Measurements from ENCODE around the gene PHOSPHO2. TPM values are rescaled to one million over a fixed set of nuclear protein-coding genes. Genes with fewer than 3 reads are reported as not detected.

PHOSPHO2 gene
- total and polyA plus RNA-seq, 10 of the 15 experiments (the other 5 are each of a cell fraction or from before 2014, with no cell fraction given), result 2.7 to 7.6 (median 4.2) TPM

GRCh38 chr2:169732075-169732474, 37.8 kb downstream of the PHOSPHO2 start (continued):
- TF ChIP-seq WRNIP1 (IDR thresholded peaks at IDR 0.05; ENCODE audit: borderline replicate concordance, low read depth, low read length) (no peak), HDAC2 (IDR thresholded peaks at IDR 0.05) (no peak), MTA3 (IDR thresholded peaks at IDR 0.05; ENCODE audit: borderline replicate concordance, low read length) (no peak), POLR2A (IDR thresholded peaks at IDR 0.05; ENCODE audit: low read depth, low read length) (no peak), IRF3 (IDR thresholded peaks at IDR 0.05) (no peak), CREB1 (IDR thresholded peaks at IDR 0.05; ENCODE audit: low read depth) (no peak), SUPT20H (IDR thresholded peaks at IDR 0.05; ENCODE audit: borderline replicate concordance, control insufficient read depth, low read depth, low read length) (no peak), KLF5 (IDR thresholded peaks at IDR 0.05; ENCODE audit: partially characterized antibody) (no peak), SMAD5 (IDR thresholded peaks at IDR 0.05; ENCODE audit: low read depth) (no peak)

- H3K4me2 ChIP-seq (ENCODE audit: control insufficient read depth, insufficient read depth), result peak overlapping the region; percentile 56
Observed at GRCh38 chr2:169732583-169733358, 38.5 kb downstream of the PHOSPHO2 start.

More at GRCh38 chr2:169732583-169733358, 38.5 kb downstream of the PHOSPHO2 start:
- DNase-seq (ENCODE audit: low read depth, low spot score) (no peak), FAIRE-seq (no peak), ATAC-seq (peak; percentile 19)
- Histone ChIP-seq H4K20me1 (ENCODE audit: control insufficient read depth, insufficient read depth) (no peaks in the 10 kb centered on the region), H3K4me3 (peak overlapping the region; percentile 74), H3K79me2 (ENCODE audit: control insufficient read depth, insufficient read depth, low read length) (peaks cover 11% of the 10 kb centered on the region), H3K4me1 (ENCODE audit: control insufficient read depth, insufficient read depth, low read length) (peaks cover 8% of the 10 kb centered on the region), H3K36me3 (ENCODE audit: control insufficient read depth in 2 of 2, insufficient read depth in 2 of 2, low read length in 1 of 2) (no peaks in the 10 kb centered on the region), H3K9me3 (replicated peaks; ENCODE audit: control insufficient read depth, insufficient read depth, low read length) (no peaks in the 10 kb centered on the region), H2AFZ (ENCODE audit: control insufficient read depth, low read depth, low read length) (peak overlapping the region; percentile 63), H3K9ac (ENCODE audit: control insufficient read depth, insufficient read depth, low read length) (peak overlapping the region; percentile 80; the same call in 1 of the 2 replicates), H3K27me3 (replicated peaks in 1 of 2; ENCODE audit: control insufficient read depth in 2 of 2, insufficient read depth in 2 of 2, low read length in 1 of 2) (no peaks in the 10 kb centered on the region), H3K27ac (ENCODE audit: control insufficient read depth, insufficient read depth) (no peak overlapping the region)
- no TSS peak for BruUV-seq (replicated peaks)
- in situ Hi-C loops (cut with MboI), result no loop called here
- TF ChIP-seq RUNX3 (IDR thresholded peaks at IDR 0.05; ENCODE audit: low read length), result peak; percentile 41; the same call in 1 of the 2 replicates
- TF ChIP-seq MTA2 (IDR thresholded peaks at IDR 0.05; ENCODE audit: low read depth), result no peak
- ChIA-PET SMC1A (ENCODE audit: uncharacterized antibody, unreplicated experiment) (interaction anchor here (1.1 to 4.1 kb wide), 5 partner anchors 10 to 38 kb away, joined by 3 to 19 read pairs (median 3); partner anchors contain the start of genes CFAP210 and PHOSPHO2), RAD21 (ENCODE audit: unreplicated experiment) (interaction anchor here (0.9 to 1.3 kb wide), 3 partner anchors 12 to 165 kb away, joined by 3 read pairs; no protein-coding TSS in a partner anchor), POLR2A (interaction anchor here (1.0 to 1.3 kb wide), 2 partner anchors 10 to 36 kb away, joined by 3 to 5 read pairs; no protein-coding TSS in a partner anchor), CTCF (interaction anchor here (2.1 kb wide), 1 partner anchor 33 kb away, joined by 5 read pairs; no protein-coding TSS in a partner anchor)
- intact Hi-C loops (cut with micrococcal nuclease; ENCODE audit: unreplicated experiment), result loop anchor here (2.0 kb wide), 1 partner anchor 38 kb away; the partner anchor contains the start of genes CFAP210 and PHOSPHO2
- WGBS (ENCODE audit: insufficient coverage, insufficient replicate concordance, low lambda C conversion rate, missing lambda C conversion rate), result 56% methylated on average over 13 of the region's 13 CpGs
